GM18508 (cell line): ENCODE measurements around the gene RALGPS1.

Source experiments
- ATAC-seq: cut with Tn5 transposase; IDR thresholded peaks from one replicate; pipeline ENCODE4 v1.9.1; 2021; ENCODE audit warnings: moderate number of reproducible peaks; ENCODE audit not compliant: insufficient read depth, unreplicated experiment

Gene RALGPS1

DNA sequence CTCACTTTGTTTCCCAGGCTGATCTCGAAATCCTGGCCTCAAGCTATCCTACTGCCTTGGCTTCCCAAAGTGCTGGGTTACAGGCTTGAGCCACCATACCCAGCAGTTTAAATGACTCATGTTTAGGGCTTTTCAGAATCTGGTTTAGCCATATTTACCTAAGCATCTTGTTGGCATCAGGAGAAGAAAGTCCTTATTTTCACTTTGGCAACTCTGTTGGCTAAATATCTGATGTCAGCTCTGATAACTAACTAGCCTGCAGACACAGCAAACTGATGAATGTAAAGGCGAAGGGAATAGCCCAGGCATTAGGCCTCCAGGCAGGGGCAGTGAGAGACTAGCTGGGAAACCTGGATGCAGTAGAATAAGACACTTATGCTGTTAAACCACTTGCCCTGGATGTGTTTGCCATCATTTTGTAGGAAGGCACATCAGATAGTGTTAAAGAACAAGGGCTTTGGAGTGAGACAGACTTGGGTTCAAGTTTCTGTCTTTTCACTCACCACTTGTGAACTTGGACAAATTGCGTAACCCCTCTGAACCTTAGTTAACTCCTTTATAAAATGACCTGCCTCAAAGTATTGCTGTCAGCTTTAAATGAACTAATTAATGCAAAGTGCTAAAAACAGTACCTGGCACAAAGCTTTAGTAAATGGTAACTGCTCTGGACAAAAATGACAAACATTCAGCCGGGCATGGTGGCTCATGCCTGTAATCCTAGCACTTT, 315.3 kb downstream of the RALGPS1 start:
- no peak for ATAC-seq

GRCh38 chr9:127231666-127232065, 317.1 kb downstream of the RALGPS1 start:
- no peak for ATAC-seq

- ATAC-seq = no peak
Measured at GRCh38 chr9:127232833-127233549, 318.4 kb downstream of the RALGPS1 start.

DNA sequence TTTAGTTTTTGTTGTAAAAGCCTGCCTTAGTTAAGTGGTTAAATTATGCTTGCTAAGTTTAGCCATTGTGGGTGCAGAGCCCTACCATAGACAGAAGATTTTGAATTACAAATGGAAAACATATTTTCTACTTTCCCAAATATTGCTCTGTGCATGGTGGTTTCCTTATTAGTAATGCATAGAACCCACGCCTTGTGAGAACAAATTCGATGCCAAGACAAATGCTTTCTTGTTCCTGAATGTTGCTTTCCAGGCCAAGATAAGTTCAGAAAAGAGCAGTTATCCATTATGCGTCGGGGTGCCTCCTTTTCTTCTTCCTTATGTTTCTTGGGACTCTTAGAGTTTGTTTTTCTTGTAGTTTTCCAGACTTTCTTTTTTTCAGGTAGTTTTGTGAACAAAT, 319.0 kb downstream of the RALGPS1 start:
- no peak for ATAC-seq

- ATAC-seq = no peak
Measured at GRCh38 chr9:127233989-127234388, 319.4 kb downstream of the RALGPS1 start.

- ATAC-seq = no peak
Measured at GRCh38 chr9:127237801-127238200, 323.2 kb downstream of the RALGPS1 start.

DNA sequence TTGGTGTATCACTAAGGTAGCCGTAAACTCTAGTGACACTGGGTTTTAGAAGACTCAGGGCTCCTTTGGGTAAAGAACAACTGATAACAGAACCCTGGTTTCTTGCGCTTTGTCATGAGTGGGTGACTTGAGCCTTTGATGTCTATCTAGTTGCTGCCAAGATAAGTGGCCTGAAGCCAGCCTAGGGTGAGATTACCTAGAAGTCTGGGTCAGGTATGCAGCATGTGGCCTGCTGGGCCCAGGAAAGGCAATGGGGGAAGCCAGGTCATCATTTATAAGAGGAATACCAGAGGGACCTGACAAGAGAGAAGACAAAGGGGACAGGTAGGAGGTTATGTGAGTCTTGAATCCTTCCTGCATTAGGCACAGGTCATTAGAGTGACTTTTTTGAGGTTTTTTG, 326.8 kb downstream of the RALGPS1 start:
- no peak for ATAC-seq

GRCh38 chr9:127244609-127245601, 330.3 kb downstream of the RALGPS1 start:
- ATAC-seq = peak; percentile 54

- ATAC-seq = no peak
Measured at GRCh38 chr9:127245637-127246164, 331.1 kb downstream of the RALGPS1 start.

- no peak for ATAC-seq
Measured at GRCh38 chr9:127248241-127248640, 333.7 kb downstream of the RALGPS1 start.

DNA sequence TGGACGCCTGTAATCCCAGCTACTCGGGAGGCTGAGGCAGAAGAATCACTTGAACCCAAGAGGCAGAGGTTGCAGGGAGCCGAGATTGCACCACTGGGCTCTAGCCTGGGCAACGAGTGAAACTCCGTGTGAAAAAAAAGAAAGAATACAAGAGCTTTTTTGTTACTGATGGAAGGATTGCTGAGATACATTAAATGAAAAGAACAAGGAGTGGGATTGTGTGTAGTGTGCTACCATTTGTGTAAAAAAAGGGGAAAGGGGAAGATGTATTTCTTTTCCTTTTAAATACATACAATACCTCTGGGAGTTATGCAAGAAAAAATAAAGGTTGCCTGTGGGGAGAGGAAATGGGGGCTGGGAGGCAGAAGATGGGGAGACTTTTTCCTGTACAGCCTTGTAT, 335.3 kb downstream of the RALGPS1 start:
- ATAC-seq = no peak

- ATAC-seq = no peak
Measured at GRCh38 chr9:127250896-127251391, 336.4 kb downstream of the RALGPS1 start.

DNA sequence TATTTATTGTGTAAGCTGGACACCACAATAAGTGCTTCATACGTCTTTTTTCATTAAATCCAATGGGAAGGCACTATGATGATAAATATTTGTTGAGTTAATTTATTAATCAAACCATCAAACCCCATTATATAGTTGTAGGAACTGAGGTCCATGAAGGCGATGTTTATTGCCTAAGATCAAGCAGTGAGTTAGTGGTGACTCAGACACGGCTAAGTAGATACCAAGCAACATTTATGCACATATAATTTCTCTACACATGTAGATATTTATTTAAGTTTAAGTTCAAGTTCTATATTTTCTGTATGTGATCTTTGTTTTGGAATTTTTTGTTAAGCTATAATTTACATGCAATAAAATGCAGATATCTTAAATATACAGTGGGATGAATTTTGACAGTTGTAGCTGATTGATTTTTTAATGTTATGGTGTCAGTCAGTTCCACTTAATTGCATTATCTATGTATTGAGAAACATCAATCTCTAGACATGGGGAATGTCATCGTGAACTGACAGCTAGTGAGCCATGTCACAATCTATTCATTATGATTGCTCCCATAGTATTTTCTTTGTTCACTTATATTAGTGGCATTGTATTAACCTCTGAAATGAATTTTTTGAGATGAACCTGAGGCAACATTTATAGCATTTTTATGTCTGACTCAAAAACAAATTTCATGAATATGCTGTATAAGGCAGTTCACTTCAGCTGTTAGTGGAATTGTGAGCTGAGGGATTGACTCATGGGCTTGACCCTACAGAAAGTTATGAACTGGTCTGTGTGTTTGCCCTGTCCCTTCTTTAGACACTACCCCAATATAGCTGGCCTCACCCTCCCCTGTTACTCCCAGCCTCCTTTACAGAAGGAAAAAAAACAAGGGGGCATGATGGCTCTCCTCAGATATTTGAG, 338.1 kb downstream of the RALGPS1 start:
- ATAC-seq = no peak

GRCh38 chr9:127253446-127253845, 338.9 kb downstream of the RALGPS1 start:
- no peak for ATAC-seq

- ATAC-seq = no peak
Measured at GRCh38 chr9:127255692-127256091, 341.1 kb downstream of the RALGPS1 start.

DNA sequence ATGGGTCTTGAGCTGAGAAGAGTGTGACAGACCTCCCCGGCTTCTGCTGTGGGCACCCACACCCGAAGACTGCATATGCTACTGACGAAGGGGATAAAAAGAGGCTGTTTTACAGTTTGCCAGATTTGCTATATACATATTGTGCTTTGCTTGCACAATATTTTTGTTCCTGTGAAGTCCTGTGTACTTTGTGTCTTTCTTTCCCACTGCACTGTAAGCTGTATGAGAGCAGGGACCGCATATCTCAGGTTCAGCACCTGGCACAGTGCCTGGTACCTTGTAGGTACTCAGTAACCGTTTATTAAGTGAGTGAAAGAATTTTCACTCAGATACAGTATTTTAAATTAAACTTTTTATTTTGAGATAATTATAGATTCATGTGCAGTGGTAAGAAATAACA, 341.7 kb downstream of the RALGPS1 start:
- no peak for ATAC-seq

GRCh38 chr9:127258606-127259471, 344.3 kb downstream of the RALGPS1 start:
- ATAC-seq = no peak

DNA sequence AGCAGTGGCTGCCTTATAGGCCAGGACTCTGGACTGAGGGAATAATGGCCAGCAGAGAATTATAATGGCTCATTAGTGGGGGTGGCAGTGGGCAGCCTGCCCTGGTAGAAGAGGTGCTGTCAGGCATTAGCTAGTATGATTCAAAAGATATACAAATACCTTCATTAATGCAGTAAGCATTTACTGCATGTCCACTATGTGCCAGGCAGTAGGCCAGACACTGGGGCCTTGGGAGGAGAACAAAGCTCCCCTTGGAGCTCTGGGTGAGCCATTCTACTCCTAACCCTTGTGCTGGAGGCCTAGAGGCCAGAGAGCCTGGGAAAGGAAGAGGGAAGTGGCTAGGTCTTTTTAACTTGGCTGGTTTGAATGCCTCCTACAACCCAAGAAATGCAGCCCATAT, 348.0 kb downstream of the RALGPS1 start:
- ATAC-seq = no peak
